Loucy (cell line): Measurements from ENCODE around the gene IGSF9B.

ENCODE experiments used
- H2AFZ ChIP-seq: fragments of 200-600 bp; sonication (generic); 2 replicates; pipeline ENCODE4 v1.6.0; 2016; ENCODE audit warnings: antibody characterized with exemption, mild to moderate bottlenecking, low read length, moderate library complexity
- H3F3A ChIP-seq: fragments of 200-600 bp; 2 replicates; pipeline ENCODE4 v1.6.0; 2016; ENCODE audit warnings: antibody characterized with exemption, low read depth, mild to moderate bottlenecking
- H3K27me3 ChIP-seq: fragments of 200-600 bp; sonication (generic); 2 replicates; pipeline ENCODE4 v1.6.1; 2014; ENCODE audit warnings: low read length, mild to moderate bottlenecking; ENCODE audit not compliant: insufficient read depth, poor library complexity, severe bottlenecking
- H3K36me3 ChIP-seq: fragments of 200-600 bp; sonication (generic); 2 replicates; pipeline ENCODE4 v1.6.1; 2016; ENCODE audit warnings: low read length; ENCODE audit not compliant: insufficient read depth
- H3K4me1 ChIP-seq: fragments of 200-600 bp; sonication (generic); 2 replicates; pipeline ENCODE4 v1.5.1; 2014; ENCODE audit warnings: low read length, mild to moderate bottlenecking; ENCODE audit not compliant: insufficient read depth, poor library complexity, severe bottlenecking
- H3K4me2 ChIP-seq: fragments of 200-600 bp; sonication (generic); 2 replicates; pipeline ENCODE4 v1.6.0; 2014; ENCODE audit warnings: antibody characterized with exemption, low read length, low read depth, mild to moderate bottlenecking; ENCODE audit not compliant: poor library complexity, severe bottlenecking
- H3K4me3 ChIP-seq: fragments of 200-600 bp; sonication (generic); 2 replicates; pipeline ENCODE4 v1.5.1; 2014; ENCODE audit warnings: low read length, mild to moderate bottlenecking, mixed read lengths; ENCODE audit not compliant: poor library complexity, severe bottlenecking
- H3K79me2 ChIP-seq: fragments of 200-600 bp; sonication (generic); 2 replicates; pipeline ENCODE4 v1.6.1; 2014; ENCODE audit warnings: low read length; ENCODE audit not compliant: insufficient read depth
- H3K9ac ChIP-seq: fragments of 200-600 bp; sonication (generic); 2 replicates; pipeline ENCODE4 v1.6.0; 2014; ENCODE audit warnings: mild to moderate bottlenecking, low read depth, low read length, moderate library complexity; ENCODE audit not compliant: poor library complexity, severe bottlenecking
- H3K9me2 ChIP-seq: fragments of 200-600 bp; sonication (generic); replicated peaks from 2 replicates; pipeline ENCODE4 v1.6.1; 2016; ENCODE audit warnings: low read depth, low read length, mixed read lengths
- H3K9me3 ChIP-seq: fragments of 200-600 bp; sonication (generic); 2 replicates; pipeline ENCODE4 v1.6.1; 2014; ENCODE audit warnings: mild to moderate bottlenecking, antibody characterized with exemption, low read length, low read depth; ENCODE audit not compliant: insufficient read depth
- H4K20me1 ChIP-seq: fragments of 200-600 bp; sonication (generic); 2 replicates; pipeline ENCODE4 v1.6.0; 2014; ENCODE audit warnings: antibody characterized with exemption, low read length, mild to moderate bottlenecking; ENCODE audit not compliant: insufficient read depth, poor library complexity, severe bottlenecking
- CTCF ChIP-seq: fragments of 200-600 bp; sonication (generic); conservative IDR thresholded peaks from 2 replicates; pipeline ENCODE4 v1.5.1; 2014; ENCODE audit warnings: mild to moderate bottlenecking, antibody characterized with exemption, low read length
- EZH2phosphoT487 ChIP-seq: fragments of 200-600 bp; IDR thresholded peaks from 2 replicates; pipeline ENCODE4 v1.6.1; 2018; ENCODE audit warnings: antibody characterized with exemption, mild to moderate bottlenecking, moderate library complexity, borderline replicate concordance

Gene IGSF9B

DNA sequence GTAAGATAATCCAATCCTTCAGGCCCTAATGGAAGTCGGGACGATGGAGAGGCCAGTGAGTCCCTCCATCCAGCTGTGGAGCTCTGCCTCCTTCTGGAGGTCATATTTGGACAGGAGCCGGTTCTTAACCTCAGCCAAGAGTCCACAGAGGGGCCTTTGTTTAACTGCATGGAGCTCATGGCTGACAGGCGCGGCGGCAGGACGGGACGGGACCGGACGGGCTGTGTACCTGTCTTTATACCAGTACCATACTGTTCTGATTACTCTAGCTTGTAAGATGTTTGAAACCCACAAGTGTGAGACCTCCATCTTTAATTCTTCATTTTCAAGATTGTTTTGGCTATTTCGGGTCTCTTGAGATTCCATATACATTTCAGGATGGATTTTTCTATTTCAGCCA is 91.3 kb downstream of the IGSF9B start:
- H3F3A ChIP-seq: no peaks in the 10 kb centered on the region
- no peak overlapping the region for H2AFZ ChIP-seq
- H3K36me3 ChIP-seq: no peaks in the 10 kb centered on the region
- H4K20me1 ChIP-seq: no peaks in the 10 kb centered on the region
- TF ChIP-seq EZH2phosphoT487 (no peak), CTCF (no peak)
- no peak overlapping the region for H3K9ac ChIP-seq
- H3K9me2 ChIP-seq: no peaks in the 10 kb centered on the region
- H3K4me2 ChIP-seq: no peak overlapping the region
- peaks cover 4% of the 10 kb centered on the region; the same call in 1 of the 2 replicates for H3K9me3 ChIP-seq
- no peaks in the 10 kb centered on the region for H3K27me3 ChIP-seq
- no peak overlapping the region for H3K4me3 ChIP-seq
- H3K79me2 ChIP-seq: no peaks in the 10 kb centered on the region
- H3K4me1 ChIP-seq: no peaks in the 10 kb centered on the region

DNA sequence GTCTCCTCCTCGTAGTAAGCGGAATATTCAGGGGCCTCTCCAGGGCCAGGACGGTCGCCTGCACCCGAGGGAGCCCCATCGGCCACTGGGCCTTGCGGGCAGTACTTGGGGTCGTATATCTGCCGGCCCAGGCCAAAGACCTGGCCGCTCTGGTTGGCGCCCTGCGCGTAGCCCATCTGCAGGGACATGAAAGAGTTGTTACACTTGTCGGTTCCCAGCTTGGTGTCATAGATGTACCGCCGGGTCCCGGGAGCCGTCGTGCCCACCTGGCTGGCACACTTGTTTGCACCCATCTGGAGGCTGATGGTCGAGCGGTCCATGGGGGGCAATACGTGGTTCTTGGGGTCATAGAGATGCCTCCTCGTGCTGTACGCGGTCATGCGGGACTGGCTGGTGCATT is 92.0 kb downstream of the IGSF9B start:
- no peak overlapping the region for H3K4me2 ChIP-seq
- H3F3A ChIP-seq: no peaks in the 10 kb centered on the region
- H3K9me3 ChIP-seq: peaks cover 4% of the 10 kb centered on the region; the same call in 1 of the 2 replicates
- H3K9ac ChIP-seq: no peak overlapping the region
- no peaks in the 10 kb centered on the region for H3K79me2 ChIP-seq
- TF ChIP-seq CTCF: no peak
- TF ChIP-seq EZH2phosphoT487: no peak
- no peaks in the 10 kb centered on the region for H4K20me1 ChIP-seq
- H2AFZ ChIP-seq: no peak overlapping the region
- no peak overlapping the region for H3K4me3 ChIP-seq
- no peaks in the 10 kb centered on the region for H3K4me1 ChIP-seq
- H3K27me3 ChIP-seq: no peaks in the 10 kb centered on the region
- no peaks in the 10 kb centered on the region for H3K36me3 ChIP-seq
- no peaks in the 10 kb centered on the region for H3K9me2 ChIP-seq

GRCh38 chr11:133860151-133860550 is 96.6 kb downstream of the IGSF9B start:
- TF ChIP-seq EZH2phosphoT487 (no peak), CTCF (no peak)
- H3K36me3 ChIP-seq: no peaks in the 10 kb centered on the region
- no peak overlapping the region for H3K9ac ChIP-seq
- H3K9me2 ChIP-seq: no peaks in the 10 kb centered on the region
- H4K20me1 ChIP-seq: no peaks in the 10 kb centered on the region
- no peak overlapping the region for H3K4me3 ChIP-seq
- no peak overlapping the region for H2AFZ ChIP-seq
- no peaks in the 10 kb centered on the region for H3K27me3 ChIP-seq
- H3K4me1 ChIP-seq: no peaks in the 10 kb centered on the region
- no peaks in the 10 kb centered on the region for H3F3A ChIP-seq
- H3K79me2 ChIP-seq: no peaks in the 10 kb centered on the region
- peaks cover 3% of the 10 kb centered on the region; the same call in 1 of the 2 replicates for H3K9me3 ChIP-seq
- H3K4me2 ChIP-seq: no peak overlapping the region
